NCI-H82 treated with DMSO at 0.1 percent for 48 hours (cell line): ENCODE measurements around the gene SEZ6L.

Source experiments
- DNase-seq: peaks from one replicate; lab custom pipeline; 2025; ENCODE audit not compliant: unreplicated experiment; lab: John Stamatoyannopoulos, UW

Gene SEZ6L

GRCh38 chr22:26330971-26331625, 161.8 kb downstream of the SEZ6L start:
- DNase-seq, result no peak

GRCh38 chr22:26333088-26333800, 164.0 kb downstream of the SEZ6L start:
- no peak for DNase-seq

GRCh38 chr22:26334232-26334631, 165.0 kb downstream of the SEZ6L start:
- no peak for DNase-seq

GRCh38 chr22:26336773-26337172, 167.5 kb downstream of the SEZ6L start:
- DNase-seq, result no peak

- no peak for DNase-seq
Observed at GRCh38 chr22:26339755-26340154, 170.5 kb downstream of the SEZ6L start.

- DNase-seq, result no peak
Observed at GRCh38 chr22:26342745-26343410, 173.6 kb downstream of the SEZ6L start.

DNA sequence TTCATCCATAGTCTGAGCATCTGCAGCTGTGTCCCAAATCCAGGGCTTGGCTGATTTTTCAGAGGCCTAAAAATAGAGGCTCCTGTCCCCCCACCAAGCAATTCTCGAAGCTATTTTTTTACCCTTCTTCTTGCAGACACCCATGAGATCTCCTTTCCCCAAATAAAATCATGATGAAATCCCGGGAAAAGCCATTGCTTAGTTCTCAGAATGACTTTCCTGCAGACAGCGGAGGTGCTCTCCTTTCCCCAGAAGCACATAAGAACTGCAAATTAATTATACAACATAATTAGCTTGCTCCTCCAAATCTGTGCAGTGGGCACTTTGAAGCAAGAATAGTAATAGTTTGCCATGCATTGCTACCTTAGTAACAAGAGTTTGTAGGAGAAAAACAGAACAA, 176.2 kb downstream of the SEZ6L start:
- DNase-seq, result no peak

DNA sequence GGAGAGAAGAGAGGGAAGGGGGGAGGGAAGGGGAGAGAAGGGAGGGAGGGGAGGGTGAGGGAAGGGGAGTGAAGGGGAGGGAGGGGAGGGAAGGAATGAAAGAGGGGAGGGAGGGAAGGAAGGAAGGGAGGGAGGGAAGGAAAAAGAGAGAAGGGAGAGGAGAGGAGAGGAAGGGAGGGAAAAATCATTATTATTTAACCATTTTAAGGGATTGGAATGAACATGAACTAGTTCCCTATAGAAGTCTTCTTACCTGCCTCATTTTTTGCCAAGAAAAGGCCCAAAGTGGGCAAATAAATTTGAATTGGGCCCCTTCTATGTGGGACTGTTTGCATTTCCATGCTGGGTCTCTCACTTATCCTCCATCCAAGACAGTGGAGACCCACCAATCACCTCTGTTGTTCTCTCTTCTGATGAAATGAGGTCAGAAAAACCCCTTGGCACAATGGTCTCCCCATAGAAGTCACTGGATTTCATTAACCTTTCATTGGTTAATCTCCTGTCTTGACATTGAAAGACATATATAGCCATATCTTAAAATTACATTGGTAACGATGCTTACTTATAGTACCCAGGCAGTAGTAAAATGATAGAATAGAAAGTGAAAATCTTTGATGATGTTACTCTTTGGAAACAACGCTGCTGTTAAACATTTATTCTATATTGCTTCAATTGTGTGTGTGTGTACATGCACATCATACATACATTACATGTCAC, 179.7 kb downstream of the SEZ6L start:
- no peak for DNase-seq

DNA sequence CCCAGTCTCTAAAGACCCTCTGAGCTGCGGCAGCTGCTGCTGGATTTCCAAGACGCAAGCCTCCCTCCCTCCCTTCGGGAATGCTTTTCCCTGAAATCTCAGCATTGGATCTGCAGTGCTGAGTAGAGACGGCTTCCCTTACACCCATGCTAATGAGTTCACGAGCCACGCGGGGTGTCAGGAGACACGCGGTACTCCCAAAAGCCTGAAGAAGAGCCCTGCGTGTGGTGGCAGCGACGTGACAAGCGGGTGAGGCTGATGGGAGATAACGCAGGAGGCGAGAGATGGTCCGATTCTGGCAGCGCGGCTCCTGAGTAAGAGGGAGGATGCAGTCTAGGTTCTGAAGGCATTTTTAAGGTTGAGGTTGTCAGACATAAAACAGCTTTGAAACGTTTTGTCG, 185.4 kb downstream of the SEZ6L start:
- no peak for DNase-seq

DNA sequence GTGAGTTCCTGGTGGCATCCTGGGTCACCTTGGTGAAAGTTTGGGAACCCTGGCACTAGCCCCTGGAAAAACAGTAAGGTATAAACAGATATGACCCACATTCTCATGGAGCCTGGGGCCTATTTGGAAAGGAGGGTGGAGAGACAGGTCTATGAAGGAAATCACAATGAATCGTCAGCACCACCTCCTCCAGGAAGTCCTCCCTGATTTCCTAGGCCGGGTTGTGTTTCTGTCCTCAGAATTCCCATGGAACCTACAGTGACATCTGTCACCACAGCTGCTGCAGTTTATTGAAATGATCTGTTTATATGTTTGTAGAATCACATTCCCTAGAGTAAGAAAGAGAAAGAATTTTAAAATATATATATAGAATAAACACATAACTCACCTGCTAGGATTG, 188.0 kb downstream of the SEZ6L start:
- no peak for DNase-seq

DNA sequence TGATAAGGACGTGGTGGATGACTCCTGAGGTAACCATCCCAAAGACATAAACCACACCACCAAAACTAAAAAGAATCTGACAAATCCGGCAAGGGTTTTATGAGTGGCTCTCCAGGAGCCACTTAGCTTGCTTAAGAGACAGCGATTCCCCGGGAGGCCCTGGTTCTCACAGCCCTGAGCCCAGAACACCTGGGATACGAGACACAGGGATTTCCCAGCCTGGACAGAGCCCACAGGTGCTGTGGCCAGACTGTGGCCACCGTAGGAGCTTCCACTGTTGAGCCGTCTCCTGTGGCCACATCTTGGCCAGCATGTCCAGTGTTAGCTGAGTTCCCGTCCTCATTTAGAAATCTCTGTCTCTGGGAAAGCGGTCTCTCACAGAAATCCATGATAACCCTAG, 188.6 kb downstream of the SEZ6L start:
- DNase-seq, result no peak

DNA sequence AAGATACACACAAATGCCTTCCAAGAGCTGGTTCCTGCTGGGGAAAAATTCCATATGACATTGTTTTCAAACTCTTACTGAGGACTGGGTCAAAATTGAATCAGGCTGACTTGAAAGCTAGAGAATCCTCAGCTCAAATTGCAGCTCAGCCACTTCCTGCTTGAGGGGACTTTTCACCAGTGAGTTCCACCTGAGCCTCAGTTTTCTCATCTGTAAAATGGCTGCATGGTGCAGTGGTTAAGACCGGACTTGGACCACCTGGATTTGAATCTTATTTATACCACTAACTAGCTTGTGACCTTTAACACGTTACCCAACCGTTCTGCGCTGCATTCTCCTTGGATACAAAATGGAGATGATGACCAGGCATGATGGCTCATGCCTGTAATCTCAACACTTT, 189.9 kb downstream of the SEZ6L start:
- DNase-seq, result no peak

GRCh38 chr22:26360169-26360885, 191.1 kb downstream of the SEZ6L start:
- DNase-seq, result peak; percentile 28

DNA sequence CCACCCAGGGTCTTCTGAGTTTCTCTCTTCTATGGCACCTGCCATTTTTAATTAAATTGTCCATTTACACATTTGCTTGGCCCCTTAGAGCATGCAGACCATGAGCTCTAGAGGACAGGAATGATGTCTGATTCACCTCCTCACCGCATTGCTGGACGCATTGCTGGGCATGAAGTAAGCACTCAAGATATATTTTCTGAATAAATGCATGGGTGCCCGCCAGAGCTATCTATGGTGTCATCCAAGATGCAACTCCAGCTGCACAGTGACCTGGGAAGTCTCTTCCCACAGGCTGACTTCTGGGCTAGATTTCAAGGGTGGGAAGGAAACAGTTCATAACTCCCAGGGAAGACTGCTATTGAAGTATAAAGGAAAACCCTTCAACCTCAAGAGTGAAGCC, 193.2 kb downstream of the SEZ6L start:
- DNase-seq, result no peak

- peak; percentile 85 for DNase-seq
Observed at GRCh38 chr22:26364066-26365015, 195.1 kb downstream of the SEZ6L start.

DNA sequence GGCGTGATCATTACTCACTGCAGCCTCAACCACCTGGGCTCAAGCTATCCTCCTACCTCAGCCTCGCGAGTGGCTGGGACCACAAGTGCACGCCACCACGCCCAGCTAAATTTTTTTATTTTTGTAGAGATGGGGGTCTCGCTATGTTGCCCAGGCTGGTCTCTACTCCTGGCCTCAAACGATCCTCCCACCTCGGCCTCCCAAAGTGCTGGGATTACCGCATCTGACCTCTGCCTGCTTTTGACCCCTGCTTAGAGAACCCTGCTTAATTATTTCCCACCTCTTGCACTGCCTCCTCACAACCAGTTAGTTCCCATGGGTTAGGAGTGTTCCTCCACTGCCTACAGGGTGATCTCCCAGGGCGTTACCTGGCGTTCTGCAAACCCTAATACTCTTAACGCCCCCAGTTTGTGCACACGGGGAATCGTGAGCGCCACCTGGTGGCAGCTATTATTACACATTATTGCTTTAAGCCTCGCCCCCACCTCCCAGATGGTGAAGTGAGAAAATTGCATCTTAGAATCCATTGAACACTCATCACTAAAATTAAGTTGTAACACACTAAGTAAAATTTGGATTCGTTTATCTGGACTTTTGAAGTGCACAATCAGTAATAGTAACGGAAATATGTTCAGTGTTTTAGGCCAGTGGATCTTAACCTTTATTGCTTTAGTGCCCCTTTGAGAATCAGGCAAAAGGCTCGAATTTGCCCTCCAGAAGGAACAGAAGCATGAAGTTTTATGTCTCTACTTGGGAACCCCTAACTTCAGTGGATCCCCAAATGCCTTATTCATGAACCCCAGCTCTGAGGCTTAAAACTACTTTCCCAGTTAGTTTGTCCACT, 198.4 kb downstream of the SEZ6L start:
- DNase-seq, result no peak

DNA sequence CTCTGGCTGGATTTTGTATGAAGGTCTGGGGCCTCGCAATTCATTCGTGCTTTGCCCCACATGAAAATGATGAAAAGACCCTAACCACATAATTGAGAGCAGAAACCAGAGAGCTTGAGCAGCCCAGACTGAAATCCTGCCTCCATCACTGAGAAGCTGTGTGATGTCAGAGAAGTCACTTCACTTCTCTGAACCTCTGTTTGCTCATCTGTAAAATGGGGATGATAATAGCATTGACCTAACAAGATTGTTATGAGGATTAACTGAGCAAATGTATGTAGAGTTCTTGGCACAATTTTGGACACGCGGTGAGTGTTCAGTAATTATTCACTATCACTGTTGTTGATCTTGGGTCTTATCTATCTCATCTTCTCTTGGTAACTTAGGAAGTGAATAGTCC, 203.6 kb downstream of the SEZ6L start:
- no peak for DNase-seq

DNA sequence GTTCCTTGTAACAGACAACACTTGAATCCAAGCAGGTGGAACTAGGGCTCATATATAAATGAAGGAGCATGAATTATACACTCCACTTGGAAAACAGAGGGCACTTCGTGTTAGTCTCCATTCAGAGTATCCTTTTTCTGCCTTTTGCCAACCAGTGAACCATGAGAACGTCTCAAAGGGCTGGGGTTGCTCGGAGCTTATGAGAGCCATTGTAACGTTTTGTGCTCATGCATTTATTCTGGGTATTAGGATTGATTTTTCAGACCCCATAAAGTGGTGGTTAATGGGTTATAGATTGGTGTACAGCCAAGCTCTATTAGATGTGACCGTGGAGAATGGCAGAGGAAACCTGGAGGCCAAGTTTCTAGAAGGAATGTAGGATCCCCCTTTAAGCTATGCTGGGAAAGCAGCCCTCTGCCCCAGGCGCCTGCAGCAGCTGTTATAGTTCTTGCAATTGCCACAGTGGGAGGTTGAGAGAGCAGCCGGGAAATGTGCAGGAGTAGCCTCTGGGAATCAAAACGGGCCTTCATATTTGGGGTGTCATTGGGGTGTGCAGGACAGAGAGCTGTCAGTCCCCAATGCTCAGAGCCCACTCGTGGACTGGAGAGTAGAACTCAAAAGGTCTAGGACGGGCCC, 205.2 kb downstream of the SEZ6L start:
- DNase-seq, result no peak
